Astrocyte (in vitro differentiated cells and primary cell): Measurements from ENCODE around the gene CYTH3. TPM values are rescaled to one million over a fixed set of nuclear protein-coding genes. Genes with fewer than 3 reads are reported as not detected.

Experiments
- DNase-seq: peaks from one replicate; pipeline ENCODE4 v3.0.0-alpha.2; 2010; ENCODE audit warnings: low read depth
- FAIRE-seq: peaks from 2 replicates; lab custom pipeline; 2011; peaks lifted over from hg19 to GRCh38; lab: Jason Lieb, UNC
- H2AFZ ChIP-seq: 2 replicates; pipeline ENCODE4 v1.6.0; 2012; ENCODE audit warnings: low read depth, low read length, inconsistent platforms
- H3K27ac ChIP-seq: 2 replicates; pipeline ENCODE4 v1.5.1; 2011; ENCODE audit warnings: low read depth, low read length, inconsistent platforms
- H3K27me3 ChIP-seq: 2 replicates; pipeline ENCODE4 v1.6.0; 2011; ENCODE audit warnings: low read length, inconsistent platforms; ENCODE audit not compliant: insufficient read depth
- H3K36me3 ChIP-seq: 2 replicates; pipeline ENCODE4 v1.5.1; 2011; ENCODE audit warnings: low read length, inconsistent platforms; ENCODE audit not compliant: insufficient read depth
- H3K4me1 ChIP-seq: 2 replicates; pipeline ENCODE4 v1.5.1; 2011; ENCODE audit warnings: low read length, inconsistent platforms; ENCODE audit not compliant: insufficient read depth
- H3K4me2 ChIP-seq: 2 replicates; pipeline ENCODE4 v1.6.0; 2012; ENCODE audit warnings: low read length, inconsistent platforms
- H3K4me3 ChIP-seq: 2 replicates; pipeline ENCODE4 v1.5.1; 2011; ENCODE audit warnings: low read depth, mild to moderate bottlenecking, low read length, inconsistent platforms; ENCODE audit not compliant: insufficient read depth
- H3K79me2 ChIP-seq: 2 replicates; pipeline ENCODE4 v1.6.0; 2012; ENCODE audit warnings: mild to moderate bottlenecking, low read length, inconsistent platforms; ENCODE audit not compliant: insufficient read depth
- H3K9ac ChIP-seq: 2 replicates; pipeline ENCODE4 v1.6.0; 2012; ENCODE audit warnings: mild to moderate bottlenecking, low read length, inconsistent platforms
- H3K9me3 ChIP-seq: 2 replicates; pipeline ENCODE4 v1.5.1; 2012; ENCODE audit warnings: low read depth, mild to moderate bottlenecking, low read length, inconsistent platforms; ENCODE audit not compliant: insufficient read depth
- H4K20me1 ChIP-seq: 2 replicates; pipeline ENCODE4 v1.6.0; 2012; ENCODE audit warnings: low read length, inconsistent platforms; ENCODE audit not compliant: insufficient read depth
- H3K27ac Mint-ChIP-seq: one replicate; pipeline ENCODE4 v1.8.0; 2021; ENCODE audit warnings: mild to moderate bottlenecking, mixed read lengths; ENCODE audit not compliant: unreplicated experiment
- H3K27me3 Mint-ChIP-seq: one replicate; pipeline ENCODE4 v1.8.0; 2021; ENCODE audit warnings: low read depth, mixed read lengths; ENCODE audit not compliant: unreplicated experiment
- H3K36me3 Mint-ChIP-seq: one replicate; pipeline ENCODE4 v1.8.0; 2021; ENCODE audit warnings: low read depth, mixed read lengths; ENCODE audit not compliant: unreplicated experiment
- H3K4me1 Mint-ChIP-seq: one replicate; pipeline ENCODE4 v1.8.0; 2021; ENCODE audit warnings: low read depth, mixed read lengths; ENCODE audit not compliant: unreplicated experiment
- H3K4me3 Mint-ChIP-seq: one replicate; pipeline ENCODE4 v1.8.0; 2021; ENCODE audit warnings: mild to moderate bottlenecking, moderate library complexity, mixed read lengths; ENCODE audit not compliant: unreplicated experiment
- H3K9me3 Mint-ChIP-seq: one replicate; pipeline ENCODE4 v1.8.0; 2021; ENCODE audit warnings: mild to moderate bottlenecking, mixed read lengths; ENCODE audit not compliant: unreplicated experiment
- EZH2 ChIP-seq: IDR thresholded peaks from 2 replicates; pipeline ENCODE4 v1.6.1; 2012; ENCODE audit warnings: mild to moderate bottlenecking, low read length, inconsistent platforms; ENCODE audit not compliant: insufficient read depth
- total RNA-seq: library from RNA; stranded (reverse); gene quantifications from 2 replicates; pipeline ENCODE4 v1.2.1, GENCODE V29; 2021
- TF ChIP-seq, protein P1 (sequence below): IDR thresholded peaks from 2 replicates; pipeline ENCODE4 v1.5.1; 2011; ENCODE audit warnings: low read depth, mild to moderate bottlenecking, inconsistent platforms, low read length, moderate library complexity; ENCODE audit not compliant: insufficient read depth

The CYTH3 gene
- total RNA-seq, 1 donor from 2014 or later = 29.3 TPM

GRCh38 chr7:6133249-6133648 is 139.2 kb downstream of the CYTH3 start:
- H3K79me2 ChIP-seq = peaks cover 37% of the 10 kb centered on the region
- Mint-ChIP-seq H3K9me3 (peaks cover 3% of the 10 kb centered on the region), H3K27me3 (no peaks in the 10 kb centered on the region), H3K4me3 (no peak overlapping the region), H3K4me1 (no peaks in the 10 kb centered on the region), H3K36me3 (peaks cover 28% of the 10 kb centered on the region), H3K27ac (no peak overlapping the region)
- H3K4me1 ChIP-seq = no peaks in the 10 kb centered on the region
- FAIRE-seq (no peak), DNase-seq (no peak)
- no peaks in the 10 kb centered on the region for H3K27me3 ChIP-seq
- H3K4me2 ChIP-seq = no peak overlapping the region
- H2AFZ ChIP-seq = no peak overlapping the region
- peaks cover 9% of the 10 kb centered on the region for H3K36me3 ChIP-seq
- no peaks in the 10 kb centered on the region for H3K9me3 ChIP-seq
- peaks cover 17% of the 10 kb centered on the region for H4K20me1 ChIP-seq
- no peak for TF ChIP-seq EZH2
- TF ChIP-seq, protein P1, sequence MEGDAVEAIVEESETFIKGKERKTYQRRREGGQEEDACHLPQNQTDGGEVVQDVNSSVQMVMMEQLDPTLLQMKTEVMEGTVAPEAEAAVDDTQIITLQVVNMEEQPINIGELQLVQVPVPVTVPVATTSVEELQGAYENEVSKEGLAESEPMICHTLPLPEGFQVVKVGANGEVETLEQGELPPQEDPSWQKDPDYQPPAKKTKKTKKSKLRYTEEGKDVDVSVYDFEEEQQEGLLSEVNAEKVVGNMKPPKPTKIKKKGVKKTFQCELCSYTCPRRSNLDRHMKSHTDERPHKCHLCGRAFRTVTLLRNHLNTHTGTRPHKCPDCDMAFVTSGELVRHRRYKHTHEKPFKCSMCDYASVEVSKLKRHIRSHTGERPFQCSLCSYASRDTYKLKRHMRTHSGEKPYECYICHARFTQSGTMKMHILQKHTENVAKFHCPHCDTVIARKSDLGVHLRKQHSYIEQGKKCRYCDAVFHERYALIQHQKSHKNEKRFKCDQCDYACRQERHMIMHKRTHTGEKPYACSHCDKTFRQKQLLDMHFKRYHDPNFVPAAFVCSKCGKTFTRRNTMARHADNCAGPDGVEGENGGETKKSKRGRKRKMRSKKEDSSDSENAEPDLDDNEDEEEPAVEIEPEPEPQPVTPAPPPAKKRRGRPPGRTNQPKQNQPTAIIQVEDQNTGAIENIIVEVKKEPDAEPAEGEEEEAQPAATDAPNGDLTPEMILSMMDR = no peak
- no peak overlapping the region for H3K4me3 ChIP-seq
- H3K9ac ChIP-seq = no peak overlapping the region
- no peak overlapping the region for H3K27ac ChIP-seq

DNA sequence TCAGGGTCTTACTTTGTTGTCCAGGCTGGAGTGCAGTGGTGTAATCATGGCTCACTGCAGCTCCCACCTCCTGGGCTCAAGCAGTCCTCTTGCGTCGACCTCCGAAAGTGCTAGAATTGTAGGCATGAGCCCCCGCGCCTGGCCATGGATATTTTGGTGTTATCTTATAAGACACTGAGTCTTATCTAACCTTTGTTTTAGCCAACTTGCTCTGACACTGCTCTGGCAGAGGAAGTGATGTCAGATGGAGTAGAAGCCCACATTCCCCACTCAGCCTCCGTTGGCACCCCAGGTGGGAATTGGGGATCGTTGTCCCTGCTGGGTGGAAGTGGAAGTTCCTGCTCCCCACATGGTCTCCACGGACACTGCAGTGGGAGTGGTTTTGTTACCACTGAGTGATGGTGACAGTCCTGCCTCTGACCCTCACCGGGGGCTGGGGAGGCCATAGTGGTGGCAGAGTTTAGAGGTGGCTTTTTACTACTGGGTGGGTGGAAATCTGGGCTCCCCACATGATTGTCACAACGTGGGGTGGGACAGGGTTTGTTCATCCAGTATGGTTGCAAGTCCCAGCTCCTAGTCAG is 142.3 kb downstream of the CYTH3 start:
- Histone ChIP-seq H3K4me2 (no peak overlapping the region), H2AFZ (no peak overlapping the region), H3K79me2 (peaks cover 62% of the 10 kb centered on the region), H3K9me3 (no peaks in the 10 kb centered on the region), H4K20me1 (peaks cover 36% of the 10 kb centered on the region), H3K27me3 (no peaks in the 10 kb centered on the region), H3K27ac (no peak overlapping the region), H3K9ac (no peak overlapping the region), H3K36me3 (peaks cover 5% of the 10 kb centered on the region), H3K4me3 (no peak overlapping the region), H3K4me1 (no peaks in the 10 kb centered on the region)
- no peak for DNase-seq
- no peaks in the 10 kb centered on the region for H3K4me1 Mint-ChIP-seq
- H3K36me3 Mint-ChIP-seq = peaks cover 36% of the 10 kb centered on the region
- peaks cover 3% of the 10 kb centered on the region for H3K9me3 Mint-ChIP-seq
- H3K4me3 Mint-ChIP-seq = no peak overlapping the region
- no peak for FAIRE-seq
- no peaks in the 10 kb centered on the region for H3K27me3 Mint-ChIP-seq
- no peak overlapping the region for H3K27ac Mint-ChIP-seq
- TF ChIP-seq EZH2 = no peak
- TF ChIP-seq, protein P1 = no peak

- Histone ChIP-seq H3K4me1 (no peaks in the 10 kb centered on the region), H3K9me3 (no peaks in the 10 kb centered on the region), H3K4me2 (no peak overlapping the region), H3K27me3 (no peaks in the 10 kb centered on the region), H3K4me3 (no peak overlapping the region), H3K79me2 (peaks cover 50% of the 10 kb centered on the region), H3K9ac (no peak overlapping the region), H4K20me1 (peaks cover 34% of the 10 kb centered on the region), H2AFZ (no peak overlapping the region), H3K27ac (no peak overlapping the region), H3K36me3 (peaks cover 6% of the 10 kb centered on the region)
- no peaks in the 10 kb centered on the region for H3K4me1 Mint-ChIP-seq
- no peaks in the 10 kb centered on the region for H3K27me3 Mint-ChIP-seq
- H3K36me3 Mint-ChIP-seq = peaks cover 35% of the 10 kb centered on the region
- DNase-seq (peak; percentile 56), FAIRE-seq (no peak)
- peaks cover 3% of the 10 kb centered on the region for H3K9me3 Mint-ChIP-seq
- no peak overlapping the region for H3K27ac Mint-ChIP-seq
- H3K4me3 Mint-ChIP-seq = no peak overlapping the region
- TF ChIP-seq, protein P1 = no peak
- TF ChIP-seq EZH2 = no peak
These were observed 144.2 kb downstream of the CYTH3 start for GRCh38 chr7:6128205-6128604.
